Kidney (tissue), 14 donors: ENCODE data around the gene SFSWAP. TPM values are rescaled to one million over a fixed set of nuclear protein-coding genes. Genes with fewer than 3 reads are reported as not detected.

Experiments
- DNase-seq, 5 donors: peaks; one replicate each; pipeline ENCODE4 v3.0.0-alpha.2; 2013 to 2020
- FAIRE-seq: peaks from 2 replicates; lab custom pipeline; 2012; peaks lifted over from hg19 to GRCh38; lab: Jason Lieb, UNC
- H3K27ac ChIP-seq, 2 donors: one replicate each; pipeline ENCODE4 v1.7.0; 2013; ENCODE audit warnings: low read depth in 2 of 2, low read length in 2 of 2, inconsistent platforms in 1 of 2
- H3K27me3 ChIP-seq: one replicate; pipeline ENCODE4 v1.7.1; 2013; ENCODE audit warnings: low read length, inconsistent platforms; ENCODE audit not compliant: control insufficient read depth, insufficient read depth
- H3K36me3 ChIP-seq, 3 donors: one replicate each; pipeline versions ENCODE4 v1.7.0 to v1.7.1; 2013; ENCODE audit warnings: low read length in 3 of 3, control low read depth in 1 of 3, inconsistent platforms in 1 of 3; ENCODE audit not compliant: insufficient read depth in 3 of 3, control insufficient read depth in 2 of 3
- H3K4me1 ChIP-seq, 3 donors: one replicate each; pipeline versions ENCODE4 v1.7.0 to v1.7.1; 2013; ENCODE audit warnings: low read length in 3 of 3, inconsistent platforms in 1 of 3, low read depth in 1 of 3; ENCODE audit not compliant: control insufficient read depth in 2 of 3, insufficient read depth in 2 of 3
- H3K4me3 ChIP-seq, 3 donors: one replicate each; pipeline versions ENCODE4 v1.7.0 to v1.8.1; 2013; ENCODE audit warnings: low read length in 3 of 3, control low read depth in 1 of 3, inconsistent platforms in 1 of 3
- H3K9ac ChIP-seq, 3 donors: one replicate each; pipeline versions ENCODE4 v1.7.0 to v1.7.1; 2013; ENCODE audit warnings: low read length in 3 of 3, control low read depth in 1 of 3, inconsistent platforms in 1 of 3
- H3K9me3 ChIP-seq, 3 donors: one replicate each; pipeline versions ENCODE4 v1.7.0 to v1.7.1; 2013; ENCODE audit warnings: low read length in 3 of 3, control low read depth in 1 of 3, inconsistent platforms in 1 of 3; ENCODE audit not compliant: control insufficient read depth in 2 of 3, insufficient read depth in 1 of 3
- CTCF ChIP-seq: IDR thresholded peaks from 3 replicates; pipeline ENCODE4 v1.5.1; 2012; ENCODE audit warnings: mild to moderate bottlenecking, moderate library complexity, borderline replicate concordance; ENCODE audit not compliant: insufficient read depth; ENCODE audit errors: extremely low read depth
- intact Hi-C: fragments of 100-400 bp; cut with DNase I; formaldehyde crosslinking; loops from one replicate; pipeline ENCODE4 v1.11.1; 2022
- polyA plus RNA-seq: library from polyadenylated mRNA; stranded (reverse); fragments of 350-450 nt; fragmentation: Illumina TruSeq; extraction: RNeasy Lipid Tissue Mini Kit (QIAGEN cat#74804); gene quantifications from one replicate; pipeline ENCODE4 v1.2.3, GENCODE V29; 2014; ENCODE audit warnings: low read depth, low replicate concordance; ENCODE audit not compliant: insufficient read depth
- total RNA-seq: library from RNA; stranded (reverse); fragmentation: NEBNext Ultra II Directional; extraction: Animal tissue kit (Norgen Biotek cat#: 25700); gene quantifications from one replicate; pipeline ENCODE4 v1.2.1, GENCODE V29; 2021
- donor health status: control.
- donor health status: control.
- donor health status: control.
- donor health status: control.
- donor health status: control.
- donor health status: DM: yes; HTN: yes; CAD: no.
- donor health status: Normal renal cell carcinoma (clear cell type).

SFSWAP gene
- total and polyA plus RNA-seq, 2 donors from 2014 or later = 13.9 to 46.2 TPM

GRCh38 chr12:131694116-131694838, 16.6 kb upstream of the SFSWAP start:
- H3K27ac ChIP-seq = no peak overlapping the region
- intact Hi-C loops = no loop called here
- no peak overlapping the region for H3K9ac ChIP-seq
- no peak for FAIRE-seq
- no peak for DNase-seq
- no peaks in the 10 kb centered on the region for H3K9me3 ChIP-seq
- no peak overlapping the region for H3K4me3 ChIP-seq
- H3K36me3 ChIP-seq = no peaks in the 10 kb centered on the region
- TF ChIP-seq CTCF = no peak
- H3K4me1 ChIP-seq = no peaks in the 10 kb centered on the region
- H3K27me3 ChIP-seq = no peaks in the 10 kb centered on the region

GRCh38 chr12:131695968-131696367, 14.9 kb upstream of the SFSWAP start:
- Histone ChIP-seq H3K9ac (no peak overlapping the region), H3K36me3 (no peaks in the 10 kb centered on the region), H3K9me3 (no peaks in the 10 kb centered on the region), H3K27me3 (no peaks in the 10 kb centered on the region), H3K4me1 (no peaks in the 10 kb centered on the region), H3K27ac (no peak overlapping the region), H3K4me3 (no peak overlapping the region)
- no peak for FAIRE-seq
- intact Hi-C loops = no loop called here
- no peak for DNase-seq
- TF ChIP-seq CTCF = no peak

- no peaks in the 10 kb centered on the region for H3K4me1 ChIP-seq
- H3K36me3 ChIP-seq = no peaks in the 10 kb centered on the region
- FAIRE-seq = no peak
- H3K9ac ChIP-seq = no peak overlapping the region
- intact Hi-C loops = no loop called here
- peaks cover 0 to 6% (median 1%) of the 10 kb centered on the region in 3 donors for H3K9me3 ChIP-seq
- DNase-seq = no peak
- no peak overlapping the region for H3K27ac ChIP-seq
- H3K27me3 ChIP-seq = no peaks in the 10 kb centered on the region
- no peak overlapping the region for H3K4me3 ChIP-seq
- no peak for TF ChIP-seq CTCF
Measured at GRCh38 chr12:131698286-131698685, 12.6 kb upstream of the SFSWAP start.

GRCh38 chr12:131699434-131699833, 11.5 kb upstream of the SFSWAP start:
- intact Hi-C loops = no loop called here
- TF ChIP-seq CTCF = no peak
- no peak overlapping the region for H3K9ac ChIP-seq
- no peaks in the 10 kb centered on the region for H3K4me1 ChIP-seq
- no peaks in the 10 kb centered on the region for H3K36me3 ChIP-seq
- H3K4me3 ChIP-seq = no peak overlapping the region
- no peak overlapping the region for H3K27ac ChIP-seq
- no peak for FAIRE-seq
- DNase-seq = no peak
- peaks cover 0 to 14% (median 3%) of the 10 kb centered on the region in 3 donors for H3K9me3 ChIP-seq
- H3K27me3 ChIP-seq = no peaks in the 10 kb centered on the region
